HFF-Myc (cell line): ENCODE data around the gene GALR3.

Experiments used
- DNase-seq: peaks from one replicate; pipeline ENCODE4 v3.0.0-alpha.2; 2011; ENCODE audit warnings: low read depth; ENCODE audit errors: extremely low read depth
- H3K4me3 ChIP-seq: replicated peaks from 2 replicates; pipeline ENCODE4 v1.5.1; 2011; ENCODE audit warnings: low read depth, mild to moderate bottlenecking, control low read depth, low read length
- CTCF ChIP-seq: IDR thresholded peaks from 2 replicates; pipeline ENCODE4 v1.5.1; 2012; ENCODE audit warnings: mild to moderate bottlenecking, low read depth, low read length, control low read depth; ENCODE audit errors: missing control alignments

Gene GALR3

GRCh38 chr22:37824674-37825641, 1.8 kb downstream of the GALR3 start:
- no peak overlapping the region for H3K4me3 ChIP-seq
- no peak for TF ChIP-seq CTCF
- no peak for DNase-seq

GRCh38 chr22:37827056-37827455, 3.9 kb downstream of the GALR3 start:
- DNase-seq, result no peak
- H3K4me3 ChIP-seq, result no peak overlapping the region
- TF ChIP-seq CTCF, result no peak

GRCh38 chr22:37830093-37830842, 7.1 kb downstream of the GALR3 start:
- no peak for DNase-seq
- no peak overlapping the region for H3K4me3 ChIP-seq
- TF ChIP-seq CTCF, result no peak

GRCh38 chr22:37831472-37831871, 8.3 kb downstream of the GALR3 start:
- no peak for DNase-seq
- no peak overlapping the region for H3K4me3 ChIP-seq
- no peak for TF ChIP-seq CTCF

GRCh38 chr22:37832022-37832857, 9.1 kb downstream of the GALR3 start:
- no peak for DNase-seq
- H3K4me3 ChIP-seq, result no peak overlapping the region
- no peak for TF ChIP-seq CTCF
